CD4-positive, alpha-beta T cell (primary cell): ENCODE data around the gene ZCCHC2. TPM values are rescaled to one million over a fixed set of nuclear protein-coding genes. Genes with fewer than 3 reads are reported as not detected.

Experiments used
- ATAC-seq: fragments of 200-7000 bp; cut with Tn5 transposase; one replicate; pipeline ENCODE4 v1.10.0; 2022; ENCODE audit warnings: mild to moderate bottlenecking; ENCODE audit not compliant: poor library complexity
- CTCF ChIA-PET: fragments of 350-600 bp; sonication (Branson Sonifier 250); formaldehyde crosslinking; loops from one replicate; lab custom pipeline; 2021; ENCODE audit warnings: antibody characterized with exemption, inconsistent platforms; lab: Charles Lee
- POLR2A ChIA-PET: fragments of 350-600 bp; sonication (Branson Sonifier 250); formaldehyde crosslinking; loops from one replicate; lab custom pipeline; 2021; ENCODE audit warnings: antibody characterized with exemption, inconsistent platforms; lab: Charles Lee
- DNase-seq, 14 experiments: peaks; one replicate each; pipeline ENCODE4 v3.0.0-alpha.2; 2013 to 2020; ENCODE audit warnings: mixed read lengths in 2 of 14
- H3K27ac ChIP-seq, 2 donors: one replicate each; pipeline versions ENCODE4 v1.5.1 to v1.7.0; 2013; ENCODE audit warnings: low read length in 2 of 2, low read depth in 1 of 2, mild to moderate bottlenecking in 1 of 2
- H3K27me3 ChIP-seq, 2 experiments: 1 replicate in 1 of 2; 2 replicates in 1 of 2; pipeline versions ENCODE4 v1.6.1 to v1.7.0; 2013; ENCODE audit warnings: low read length in 2 of 2, control low read depth in 1 of 2, mild to moderate bottlenecking in 1 of 2, moderate library complexity in 1 of 2; ENCODE audit not compliant: insufficient read depth in 2 of 2, control insufficient read depth in 1 of 2
- H3K36me3 ChIP-seq: one replicate; pipeline ENCODE4 v1.6.1; 2013; ENCODE audit warnings: low read length, control low read depth; ENCODE audit not compliant: insufficient read depth
- H3K4me1 ChIP-seq: one replicate; pipeline ENCODE4 v1.6.1; 2013; ENCODE audit warnings: low read length, control low read depth; ENCODE audit not compliant: insufficient read depth
- H3K4me3 ChIP-seq: one replicate; pipeline ENCODE4 v1.5.1; 2013; ENCODE audit warnings: mild to moderate bottlenecking, low read length, moderate library complexity
- H3K9me3 ChIP-seq, 2 experiments: 1 replicate in 1 of 2; 2 replicates in 1 of 2; pipeline versions ENCODE4 v1.6.1 to v1.7.0; 2013; ENCODE audit warnings: low read length in 2 of 2, mild to moderate bottlenecking in 2 of 2, control low read depth in 1 of 2, moderate library complexity in 1 of 2; ENCODE audit not compliant: control insufficient read depth in 1 of 2, insufficient read depth in 1 of 2
- H3K27ac Mint-ChIP-seq: one replicate; pipeline ENCODE4 v1.8.0; 2020; ENCODE audit warnings: mixed read lengths
- H3K27me3 Mint-ChIP-seq: one replicate; pipeline ENCODE4 v1.8.0; 2021; ENCODE audit warnings: mixed read lengths
- H3K36me3 Mint-ChIP-seq: one replicate; pipeline ENCODE4 v1.8.0; 2021; ENCODE audit warnings: low read depth, mixed read lengths
- H3K4me1 Mint-ChIP-seq: one replicate; pipeline ENCODE4 v1.8.0; 2021; ENCODE audit warnings: low read depth, mixed read lengths
- H3K4me3 Mint-ChIP-seq: one replicate; pipeline ENCODE4 v1.8.0; 2020; ENCODE audit warnings: mild to moderate bottlenecking, mixed read lengths
- H3K9me3 Mint-ChIP-seq: one replicate; pipeline ENCODE4 v1.8.0; 2020; ENCODE audit warnings: mixed read lengths
- intact Hi-C, 2 experiments: fragments of 100-400 bp; cut with DNase I in 1 of 2; cut with micrococcal nuclease in 1 of 2; formaldehyde crosslinking; loops; one replicate each; pipeline versions ENCODE4 v1.15.1 to v1.9.0; 2023 to 2025; cut with DNase I, micrococcal nuclease
- total RNA-seq, 174 experiments: library from RNA in 2 of 174; stranded (reverse) in 2 of 174; gene quantifications; one replicate each; pipeline ENCODE4 v1.2.3 and lab custom pipeline; 2021 to 2026
- TF ChIP-seq, protein P1 (sequence below): fragments of 200-600 bp; IDR thresholded peaks from one replicate; pipeline ENCODE4 v1.8.0; 2022; ENCODE audit warnings: antibody characterized with exemption, mild to moderate bottlenecking

The ZCCHC2 gene
- total RNA-seq, 2 experiments from 2014 or later: 85.0 to 85.4 TPM

DNA sequence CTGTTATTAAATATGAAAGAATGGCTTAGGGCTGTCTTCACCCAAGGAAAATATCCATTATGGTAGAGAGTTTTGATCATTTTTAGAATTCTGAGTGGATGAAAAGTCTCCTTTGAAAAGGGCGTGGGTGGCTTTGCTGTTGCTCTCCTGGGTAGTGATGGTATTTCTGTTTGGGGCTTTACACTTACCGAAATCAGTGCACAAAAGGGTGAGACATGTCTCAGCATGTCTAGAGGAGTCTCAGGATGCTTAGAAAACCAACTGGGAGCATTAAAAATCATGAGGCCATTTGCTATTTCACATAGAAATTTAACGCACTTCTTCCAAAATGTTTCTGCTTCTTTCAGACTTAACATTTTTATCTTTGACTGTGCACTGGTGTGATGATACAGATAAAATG lies 49.6 kb downstream of the ZCCHC2 start:
- no peak for ATAC-seq
- ChIA-PET CTCF (interaction anchor here (1.6 kb wide), 1 partner anchor 12 kb away, joined by 10 read pairs; no protein-coding TSS in a partner anchor), POLR2A (no interaction called here)
- Mint-ChIP-seq H3K27ac (no peak overlapping the region), H3K9me3 (no peaks in the 10 kb centered on the region), H3K27me3 (no peaks in the 10 kb centered on the region), H3K4me1 (peaks cover 9% of the 10 kb centered on the region), H3K4me3 (no peak overlapping the region), H3K36me3 (peaks cover 96% of the 10 kb centered on the region)
- Histone ChIP-seq H3K4me3 (no peak overlapping the region), H3K27me3 (no peaks in the 10 kb centered on the region), H3K9me3 (no peaks in the 10 kb centered on the region), H3K36me3 (peaks cover 71% of the 10 kb centered on the region), H3K27ac (no peak overlapping the region), H3K4me1 (no peaks in the 10 kb centered on the region)
- DNase-seq: no peak
- intact Hi-C loops: no loop called here
- TF ChIP-seq, protein P1, sequence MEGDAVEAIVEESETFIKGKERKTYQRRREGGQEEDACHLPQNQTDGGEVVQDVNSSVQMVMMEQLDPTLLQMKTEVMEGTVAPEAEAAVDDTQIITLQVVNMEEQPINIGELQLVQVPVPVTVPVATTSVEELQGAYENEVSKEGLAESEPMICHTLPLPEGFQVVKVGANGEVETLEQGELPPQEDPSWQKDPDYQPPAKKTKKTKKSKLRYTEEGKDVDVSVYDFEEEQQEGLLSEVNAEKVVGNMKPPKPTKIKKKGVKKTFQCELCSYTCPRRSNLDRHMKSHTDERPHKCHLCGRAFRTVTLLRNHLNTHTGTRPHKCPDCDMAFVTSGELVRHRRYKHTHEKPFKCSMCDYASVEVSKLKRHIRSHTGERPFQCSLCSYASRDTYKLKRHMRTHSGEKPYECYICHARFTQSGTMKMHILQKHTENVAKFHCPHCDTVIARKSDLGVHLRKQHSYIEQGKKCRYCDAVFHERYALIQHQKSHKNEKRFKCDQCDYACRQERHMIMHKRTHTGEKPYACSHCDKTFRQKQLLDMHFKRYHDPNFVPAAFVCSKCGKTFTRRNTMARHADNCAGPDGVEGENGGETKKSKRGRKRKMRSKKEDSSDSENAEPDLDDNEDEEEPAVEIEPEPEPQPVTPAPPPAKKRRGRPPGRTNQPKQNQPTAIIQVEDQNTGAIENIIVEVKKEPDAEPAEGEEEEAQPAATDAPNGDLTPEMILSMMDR: no peak

DNA sequence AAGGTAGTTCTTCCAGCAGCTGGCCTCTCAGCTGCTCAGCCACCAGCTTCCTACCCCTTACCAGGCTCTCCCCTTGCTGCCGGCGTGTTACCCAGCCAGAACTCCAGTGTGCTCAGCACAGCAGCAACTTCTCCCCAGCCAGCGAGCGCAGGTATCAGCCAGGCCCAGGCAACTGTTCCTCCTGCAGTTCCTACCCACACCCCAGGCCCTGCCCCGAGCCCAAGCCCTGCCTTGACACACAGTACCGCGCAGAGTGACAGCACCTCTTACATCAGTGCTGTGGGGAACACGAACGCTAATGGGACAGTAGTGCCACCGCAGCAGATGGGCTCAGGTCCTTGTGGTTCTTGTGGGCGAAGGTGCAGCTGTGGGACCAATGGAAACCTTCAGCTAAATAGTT lies 52.0 kb downstream of the ZCCHC2 start:
- Mint-ChIP-seq H3K27ac (no peak overlapping the region), H3K4me1 (peaks cover 10% of the 10 kb centered on the region), H3K36me3 (peaks cover 100% of the 10 kb centered on the region), H3K4me3 (no peak overlapping the region), H3K27me3 (no peaks in the 10 kb centered on the region), H3K9me3 (no peaks in the 10 kb centered on the region)
- intact Hi-C loops: no loop called here
- H3K36me3 ChIP-seq: peaks cover 66% of the 10 kb centered on the region
- no peak for DNase-seq
- CTCF ChIA-PET: no interaction called here
- no peak overlapping the region for H3K27ac ChIP-seq
- POLR2A ChIA-PET: no interaction called here
- TF ChIP-seq, protein P1: no peak
- H3K9me3 ChIP-seq: no peaks in the 10 kb centered on the region
- ATAC-seq: no peak
- no peaks in the 10 kb centered on the region for H3K4me1 ChIP-seq
- no peak overlapping the region for H3K4me3 ChIP-seq
- H3K27me3 ChIP-seq: no peaks in the 10 kb centered on the region

DNA sequence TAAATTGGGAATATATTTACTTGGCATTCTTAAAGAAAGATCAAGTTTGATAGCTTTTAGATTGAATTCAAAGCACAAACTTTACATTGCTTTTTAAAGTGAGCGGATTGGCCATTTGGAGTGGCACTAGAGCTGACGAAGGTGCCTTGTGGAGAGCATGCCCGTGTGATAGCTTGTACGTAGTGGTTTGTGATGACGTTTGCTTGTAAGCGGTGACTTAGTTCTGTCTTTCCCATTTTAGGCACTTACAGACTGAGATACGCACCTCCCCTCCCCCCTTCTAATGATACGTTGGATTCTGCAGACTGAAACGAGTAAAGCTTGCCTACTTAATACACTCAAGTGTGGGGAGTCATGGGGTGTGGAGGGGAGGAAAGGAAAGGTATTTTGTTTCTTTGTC lies 53.4 kb downstream of the ZCCHC2 start:
- H3K4me3 ChIP-seq: no peak overlapping the region
- Mint-ChIP-seq H3K36me3 (peaks cover 90% of the 10 kb centered on the region), H3K9me3 (no peaks in the 10 kb centered on the region), H3K27ac (no peak overlapping the region), H3K27me3 (no peaks in the 10 kb centered on the region), H3K4me3 (no peak overlapping the region), H3K4me1 (peaks cover 10% of the 10 kb centered on the region)
- DNase-seq (no peak), ATAC-seq (no peak)
- H3K9me3 ChIP-seq: no peaks in the 10 kb centered on the region
- no peak overlapping the region for H3K27ac ChIP-seq
- no peaks in the 10 kb centered on the region for H3K27me3 ChIP-seq
- peaks cover 56% of the 10 kb centered on the region for H3K36me3 ChIP-seq
- intact Hi-C loops: no loop called here
- ChIA-PET POLR2A (no interaction called here), CTCF (no interaction called here)
- H3K4me1 ChIP-seq: no peaks in the 10 kb centered on the region
- TF ChIP-seq, protein P1: no peak
